ENCODE measurements around the gene RFX7.

The RFX7 gene

DNA sequence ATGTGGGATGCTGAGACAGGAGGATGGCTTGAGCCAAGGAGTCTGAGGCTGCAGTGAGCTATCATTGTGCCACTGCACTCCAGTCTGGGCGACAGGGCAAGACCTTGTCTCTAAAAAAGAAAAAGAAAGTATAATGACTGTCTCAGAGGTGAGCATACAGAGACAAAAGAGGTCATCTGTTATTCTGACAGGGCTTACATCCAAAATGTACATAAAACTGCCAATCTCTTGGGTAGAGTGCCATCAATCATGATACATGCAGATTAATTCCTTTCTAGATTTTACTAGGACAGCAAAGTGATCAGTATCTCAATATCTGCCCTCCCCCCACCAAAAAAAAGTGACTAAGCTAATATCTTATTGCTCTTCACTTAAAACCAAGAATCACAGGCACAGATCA, 41.0 kb downstream of the RFX7 start:
- Histone ChIP-seq H3K23ac (ENCODE audit: low read length in 2 of 2) (no peak overlapping the region), H2BK120ac (ENCODE audit: low read depth, low read length) (no peak overlapping the region), H3K18ac (ENCODE audit: low read depth in 1 of 2, low read length in 2 of 2) (no peak overlapping the region), H3K4me1 (ENCODE audit: control insufficient read depth, insufficient read depth, low read depth, low read length) (peaks cover 2% of the 10 kb centered on the region), H2BK12ac (ENCODE audit: low read length in 2 of 2) (no peak overlapping the region), H3K4me2 (ENCODE audit: low read length, poor library complexity, severe bottlenecking) (no peak overlapping the region), H2BK15ac (ENCODE audit: low read depth, poor library complexity, severe bottlenecking) (no peak overlapping the region), H2BK5ac (ENCODE audit: low read depth, low read length, poor library complexity, severe bottlenecking) (no peak overlapping the region), H3K36me3 (ENCODE audit: control insufficient read depth in 1 of 2, insufficient read depth in 2 of 2, low read depth in 1 of 2, low read length in 2 of 2) (peaks cover 0 to 7% of the 10 kb centered on the region in 2 experiments), H3K14ac (ENCODE audit: low read length in 2 of 2) (peak overlapping the region in 1 of 2 experiments; percentile 57), H3K27me3 (ENCODE audit: control insufficient read depth in 1 of 2, insufficient read depth in 1 of 2, low read length in 2 of 2) (no peaks in the 10 kb centered on the region), H2AFZ (ENCODE audit: low read depth, low read length) (no peak overlapping the region), H3K4me3 (ENCODE audit: insufficient read depth in 1 of 2, low read depth in 1 of 2, low read length in 2 of 2) (no peak overlapping the region), H2AK5ac (ENCODE audit: low read length, severe bottlenecking) (no peak overlapping the region), H3K9me3 (ENCODE audit: control insufficient read depth, low read length) (no peaks in the 10 kb centered on the region), H3K4ac (ENCODE audit: low read depth in 1 of 2, low read length in 2 of 2) (no peak overlapping the region), H4K8ac (ENCODE audit: low read length) (no peak overlapping the region), H3K79me1 (replicated peaks; ENCODE audit: low read length, poor library complexity, severe bottlenecking) (peaks cover 8% of the 10 kb centered on the region), H3K27ac (ENCODE audit: low read length, poor library complexity, severe bottlenecking) (no peak overlapping the region), H4K91ac (ENCODE audit: low read length) (no peak overlapping the region), H3K9ac (ENCODE audit: low read length) (no peak overlapping the region)
- 80% methylated on average over 1 of the region's 1 CpG for WGBS
- no peak for DNase-seq

DNA sequence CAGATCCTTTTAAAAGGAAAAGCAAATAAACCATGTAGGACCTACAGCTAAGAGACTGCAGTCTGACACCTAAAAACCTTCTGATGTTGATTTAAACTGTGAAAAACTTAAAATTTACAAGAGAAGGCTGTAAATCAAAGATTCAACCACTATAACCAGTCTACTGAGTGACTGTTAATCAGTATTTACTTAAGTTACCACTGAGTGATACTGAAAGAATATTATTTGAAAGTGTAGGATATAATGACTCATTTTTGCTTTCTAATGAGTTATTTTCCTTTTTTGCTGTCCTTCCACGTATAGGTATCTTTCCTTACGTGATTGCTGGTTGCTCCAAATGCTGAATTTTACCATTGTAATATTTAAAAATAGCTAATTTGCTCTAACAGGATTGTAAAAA, 44.6 kb downstream of the RFX7 start:
- Histone ChIP-seq H3K27ac (ENCODE audit: low read length, poor library complexity, severe bottlenecking) (no peak overlapping the region), H2BK15ac (ENCODE audit: low read depth, poor library complexity, severe bottlenecking) (no peak overlapping the region), H3K79me1 (replicated peaks; ENCODE audit: low read length, poor library complexity, severe bottlenecking) (peaks cover 10% of the 10 kb centered on the region), H3K36me3 (ENCODE audit: control insufficient read depth in 1 of 2, insufficient read depth in 2 of 2, low read depth in 1 of 2, low read length in 2 of 2) (peaks cover 0 to 7% of the 10 kb centered on the region in 2 experiments), H3K4me3 (ENCODE audit: insufficient read depth in 1 of 2, low read depth in 1 of 2, low read length in 2 of 2) (no peak overlapping the region), H3K4me1 (ENCODE audit: control insufficient read depth, insufficient read depth, low read depth, low read length) (peaks cover 2% of the 10 kb centered on the region), H2AFZ (ENCODE audit: low read depth, low read length) (no peak overlapping the region), H3K4me2 (ENCODE audit: low read length, poor library complexity, severe bottlenecking) (no peak overlapping the region), H3K9ac (ENCODE audit: low read length) (no peak overlapping the region), H3K23ac (ENCODE audit: low read length in 2 of 2) (no peak overlapping the region), H2BK5ac (ENCODE audit: low read depth, low read length, poor library complexity, severe bottlenecking) (no peak overlapping the region), H2BK12ac (ENCODE audit: low read length in 2 of 2) (no peak overlapping the region), H4K8ac (ENCODE audit: low read length) (no peak overlapping the region), H3K18ac (ENCODE audit: low read depth in 1 of 2, low read length in 2 of 2) (no peak overlapping the region), H3K27me3 (ENCODE audit: control insufficient read depth in 1 of 2, insufficient read depth in 1 of 2, low read length in 2 of 2) (no peaks in the 10 kb centered on the region), H3K14ac (ENCODE audit: low read length in 2 of 2) (no peak overlapping the region), H2AK5ac (ENCODE audit: low read length, severe bottlenecking) (no peak overlapping the region), H3K4ac (ENCODE audit: low read depth in 1 of 2, low read length in 2 of 2) (no peak overlapping the region), H3K9me3 (ENCODE audit: control insufficient read depth, low read length) (no peaks in the 10 kb centered on the region), H4K91ac (ENCODE audit: low read length) (no peak overlapping the region), H2BK120ac (ENCODE audit: low read depth, low read length) (no peak overlapping the region)
- no peak for DNase-seq
- 90% methylated on average over 2 of the region's 2 CpGs for WGBS

DNA sequence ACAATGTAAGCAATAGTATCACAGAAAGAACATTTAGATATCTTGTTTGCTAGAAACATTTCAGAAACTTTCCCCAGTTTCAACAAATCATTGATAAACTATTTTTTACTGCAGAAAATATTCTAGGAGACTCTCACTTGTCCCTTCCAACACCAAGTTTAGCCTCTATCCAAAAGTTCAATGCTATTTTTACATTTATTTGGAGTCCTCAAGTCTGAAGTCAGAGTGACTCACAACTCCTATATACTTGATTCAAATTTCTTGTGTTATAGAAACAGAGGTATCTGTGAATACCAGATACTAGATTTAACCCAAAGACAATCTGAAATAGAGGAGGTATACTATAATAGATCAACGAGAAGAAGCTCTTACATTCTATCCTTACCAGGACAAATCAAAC, 49.6 kb downstream of the RFX7 start:
- Histone ChIP-seq H4K8ac (ENCODE audit: low read length) (no peak overlapping the region), H3K9ac (ENCODE audit: low read length) (no peak overlapping the region), H2AFZ (ENCODE audit: low read depth, low read length) (no peak overlapping the region), H3K36me3 (ENCODE audit: control insufficient read depth in 1 of 2, insufficient read depth in 2 of 2, low read depth in 1 of 2, low read length in 2 of 2) (peaks cover 3 to 11% of the 10 kb centered on the region in 2 experiments), H3K27ac (ENCODE audit: low read length, poor library complexity, severe bottlenecking) (no peak overlapping the region), H2BK120ac (ENCODE audit: low read depth, low read length) (no peak overlapping the region), H4K91ac (ENCODE audit: low read length) (no peak overlapping the region), H2AK5ac (ENCODE audit: low read length, severe bottlenecking) (no peak overlapping the region), H3K27me3 (ENCODE audit: control insufficient read depth in 1 of 2, insufficient read depth in 1 of 2, low read length in 2 of 2) (no peaks in the 10 kb centered on the region), H2BK15ac (ENCODE audit: low read depth, poor library complexity, severe bottlenecking) (no peak overlapping the region), H3K14ac (ENCODE audit: low read length in 2 of 2) (no peak overlapping the region), H3K4ac (ENCODE audit: low read depth in 1 of 2, low read length in 2 of 2) (no peak overlapping the region), H3K4me2 (ENCODE audit: low read length, poor library complexity, severe bottlenecking) (no peak overlapping the region), H3K18ac (ENCODE audit: low read depth in 1 of 2, low read length in 2 of 2) (no peak overlapping the region), H3K4me3 (ENCODE audit: insufficient read depth in 1 of 2, low read depth in 1 of 2, low read length in 2 of 2) (no peak overlapping the region), H2BK12ac (ENCODE audit: low read length in 2 of 2) (no peak overlapping the region), H3K4me1 (ENCODE audit: control insufficient read depth, insufficient read depth, low read depth, low read length) (no peaks in the 10 kb centered on the region), H3K79me1 (replicated peaks; ENCODE audit: low read length, poor library complexity, severe bottlenecking) (peaks cover 16% of the 10 kb centered on the region), H3K23ac (ENCODE audit: low read length in 2 of 2) (no peak overlapping the region), H2BK5ac (ENCODE audit: low read depth, low read length, poor library complexity, severe bottlenecking) (no peak overlapping the region), H3K9me3 (ENCODE audit: control insufficient read depth, low read length) (no peaks in the 10 kb centered on the region)
- DNase-seq = no peak
- 100% methylated on average over 1 of the region's 1 CpG for WGBS

DNA sequence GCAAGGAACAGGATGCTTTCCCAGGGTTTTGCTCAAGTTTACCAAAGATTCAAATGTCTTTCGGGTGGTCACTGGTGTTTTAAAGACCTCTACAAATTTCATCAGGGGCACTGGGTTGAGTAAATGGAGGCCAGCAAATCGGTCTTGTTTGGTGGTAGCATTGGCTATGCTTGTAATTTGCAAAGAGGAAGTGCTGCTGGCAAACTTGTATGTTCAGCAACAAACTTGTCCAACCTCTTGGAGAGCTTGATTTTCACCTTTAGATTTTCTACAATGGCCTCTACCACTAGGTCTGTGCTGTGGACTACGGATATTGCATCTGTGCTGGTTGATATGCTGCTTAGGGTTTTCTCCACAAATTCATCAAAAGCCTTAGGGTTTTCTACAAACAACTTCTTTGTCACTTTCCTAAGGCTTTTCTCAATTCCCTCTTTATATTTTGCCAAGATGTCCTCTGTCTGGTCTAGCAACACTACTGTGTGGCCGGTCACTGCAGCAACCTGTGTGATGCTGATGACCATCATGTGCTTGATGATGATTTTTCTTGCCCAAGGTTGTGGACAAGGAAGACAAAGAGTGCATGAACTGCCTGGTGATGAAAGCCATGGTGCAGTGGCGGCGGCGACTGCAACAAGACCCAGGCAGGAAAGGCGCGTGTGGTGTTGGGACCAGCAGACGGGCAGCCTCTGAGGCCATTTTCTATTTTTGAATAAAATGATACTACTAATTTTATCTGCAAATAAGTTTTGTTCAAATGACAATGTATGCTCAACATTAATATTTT, 50.8 kb downstream of the RFX7 start:
- H3K9ac ChIP-seq (ENCODE audit: low read length) = no peak overlapping the region
- H3K79me1 ChIP-seq (replicated peaks; ENCODE audit: low read length, poor library complexity, severe bottlenecking) = peaks cover 14% of the 10 kb centered on the region
- H2AK5ac ChIP-seq (ENCODE audit: low read length, severe bottlenecking) = no peak overlapping the region
- H3K36me3 ChIP-seq (ENCODE audit: control insufficient read depth in 1 of 2, insufficient read depth in 2 of 2, low read depth in 1 of 2, low read length in 2 of 2) = peaks cover 3 to 11% of the 10 kb centered on the region in 2 experiments
- H4K91ac ChIP-seq (ENCODE audit: low read length) = no peak overlapping the region
- H3K4me1 ChIP-seq (ENCODE audit: control insufficient read depth, insufficient read depth, low read depth, low read length) = no peaks in the 10 kb centered on the region
- H2BK15ac ChIP-seq (ENCODE audit: low read depth, poor library complexity, severe bottlenecking) = no peak overlapping the region
- peak overlapping the region in 1 of 2 experiments; percentile 28 for H2BK12ac ChIP-seq (ENCODE audit: low read length in 2 of 2)
- no peak overlapping the region for H3K18ac ChIP-seq (ENCODE audit: low read depth in 1 of 2, low read length in 2 of 2)
- 100% methylated on average over 9 of the region's 10 CpGs for WGBS
- H3K4ac ChIP-seq (ENCODE audit: low read depth in 1 of 2, low read length in 2 of 2) = no peak overlapping the region
- DNase-seq = no peak
- no peak overlapping the region for H3K4me2 ChIP-seq (ENCODE audit: low read length, poor library complexity, severe bottlenecking)
- no peaks in the 10 kb centered on the region for H3K27me3 ChIP-seq (ENCODE audit: control insufficient read depth in 1 of 2, insufficient read depth in 1 of 2, low read length in 2 of 2)
- H2AFZ ChIP-seq (ENCODE audit: low read depth, low read length) = no peak overlapping the region
- H4K8ac ChIP-seq (ENCODE audit: low read length) = no peak overlapping the region
- no peak overlapping the region for H3K14ac ChIP-seq (ENCODE audit: low read length in 2 of 2)
- H3K9me3 ChIP-seq (ENCODE audit: control insufficient read depth, low read length) = no peaks in the 10 kb centered on the region
- H2BK5ac ChIP-seq (ENCODE audit: low read depth, low read length, poor library complexity, severe bottlenecking) = no peak overlapping the region
- no peak overlapping the region for H3K23ac ChIP-seq (ENCODE audit: low read length in 2 of 2)
- no peak overlapping the region for H3K4me3 ChIP-seq (ENCODE audit: insufficient read depth in 1 of 2, low read depth in 1 of 2, low read length in 2 of 2)
- H3K27ac ChIP-seq (ENCODE audit: low read length, poor library complexity, severe bottlenecking) = no peak overlapping the region
- H2BK120ac ChIP-seq (ENCODE audit: low read depth, low read length) = no peak overlapping the region

Measured in mesenchymal stem cell (in vitro differentiated cells and primary cell).